ENCODE results near the gene FLRT1. TPM values are rescaled to one million over a fixed set of nuclear protein-coding genes. Genes with fewer than 3 reads are reported as not detected.

Gene FLRT1
- total and polyA plus RNA-seq, 9 donors = 0.13 to 1.2 (median 0.38) TPM

DNA sequence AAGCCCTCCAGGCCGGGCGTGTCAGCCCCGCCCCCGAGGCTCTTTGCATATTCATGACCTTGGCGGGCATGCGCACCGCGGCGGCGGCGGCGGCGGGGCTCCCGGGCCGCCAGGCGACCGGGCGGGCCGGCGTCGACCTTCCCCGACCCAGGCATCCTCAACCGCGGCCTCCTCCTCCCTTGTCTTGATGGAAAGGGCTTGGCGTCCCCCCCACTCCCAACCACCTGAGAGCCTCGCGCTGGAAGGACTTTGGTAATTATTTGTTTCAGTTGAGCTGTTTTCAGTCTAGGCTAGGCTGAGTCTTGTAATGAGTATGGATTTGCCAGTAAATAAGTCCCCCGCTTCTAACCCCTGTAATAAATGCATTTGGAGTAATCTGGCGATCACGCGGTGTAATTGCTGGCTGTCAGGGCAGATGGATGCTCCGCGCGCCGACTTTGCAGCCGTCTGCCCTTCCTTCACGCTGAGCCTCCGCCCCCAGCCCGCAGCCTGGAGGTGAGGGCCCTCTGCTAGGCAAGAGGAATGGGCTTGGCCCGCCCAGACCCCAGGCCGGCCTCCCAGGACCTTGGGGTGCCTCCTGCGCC, 25.2 kb downstream of the FLRT1 start:
- no peaks in the 10 kb centered on the region for H3K27me3 ChIP-seq
- intact Hi-C loops (cut with DNase I) = no loop called here
- H3K4me3 ChIP-seq = peak overlapping the region; percentile 16
- no peaks in the 10 kb centered on the region for H3K4me1 ChIP-seq (ENCODE audit: insufficient read depth)
- no peaks in the 10 kb centered on the region for H3K9me3 ChIP-seq
- no peak for TF ChIP-seq POLR2A (IDR thresholded peaks at IDR 0.05)
- no peak for TF ChIP-seq EP300 (IDR thresholded peaks at IDR 0.05)
- TF ChIP-seq, protein P1, sequence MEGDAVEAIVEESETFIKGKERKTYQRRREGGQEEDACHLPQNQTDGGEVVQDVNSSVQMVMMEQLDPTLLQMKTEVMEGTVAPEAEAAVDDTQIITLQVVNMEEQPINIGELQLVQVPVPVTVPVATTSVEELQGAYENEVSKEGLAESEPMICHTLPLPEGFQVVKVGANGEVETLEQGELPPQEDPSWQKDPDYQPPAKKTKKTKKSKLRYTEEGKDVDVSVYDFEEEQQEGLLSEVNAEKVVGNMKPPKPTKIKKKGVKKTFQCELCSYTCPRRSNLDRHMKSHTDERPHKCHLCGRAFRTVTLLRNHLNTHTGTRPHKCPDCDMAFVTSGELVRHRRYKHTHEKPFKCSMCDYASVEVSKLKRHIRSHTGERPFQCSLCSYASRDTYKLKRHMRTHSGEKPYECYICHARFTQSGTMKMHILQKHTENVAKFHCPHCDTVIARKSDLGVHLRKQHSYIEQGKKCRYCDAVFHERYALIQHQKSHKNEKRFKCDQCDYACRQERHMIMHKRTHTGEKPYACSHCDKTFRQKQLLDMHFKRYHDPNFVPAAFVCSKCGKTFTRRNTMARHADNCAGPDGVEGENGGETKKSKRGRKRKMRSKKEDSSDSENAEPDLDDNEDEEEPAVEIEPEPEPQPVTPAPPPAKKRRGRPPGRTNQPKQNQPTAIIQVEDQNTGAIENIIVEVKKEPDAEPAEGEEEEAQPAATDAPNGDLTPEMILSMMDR (IDR thresholded peaks at IDR 0.05) = no peak
- WGBS, 3 donors = 4 to 6% (median 6%) methylated on average over 41 to 42 of the region's 42 CpGs
- peak in 2 of 5 donors; percentile 49 to 67 for DNase-seq
- H3K36me3 ChIP-seq = no peaks in the 10 kb centered on the region
- H3K27ac ChIP-seq = no peak overlapping the region

DNA sequence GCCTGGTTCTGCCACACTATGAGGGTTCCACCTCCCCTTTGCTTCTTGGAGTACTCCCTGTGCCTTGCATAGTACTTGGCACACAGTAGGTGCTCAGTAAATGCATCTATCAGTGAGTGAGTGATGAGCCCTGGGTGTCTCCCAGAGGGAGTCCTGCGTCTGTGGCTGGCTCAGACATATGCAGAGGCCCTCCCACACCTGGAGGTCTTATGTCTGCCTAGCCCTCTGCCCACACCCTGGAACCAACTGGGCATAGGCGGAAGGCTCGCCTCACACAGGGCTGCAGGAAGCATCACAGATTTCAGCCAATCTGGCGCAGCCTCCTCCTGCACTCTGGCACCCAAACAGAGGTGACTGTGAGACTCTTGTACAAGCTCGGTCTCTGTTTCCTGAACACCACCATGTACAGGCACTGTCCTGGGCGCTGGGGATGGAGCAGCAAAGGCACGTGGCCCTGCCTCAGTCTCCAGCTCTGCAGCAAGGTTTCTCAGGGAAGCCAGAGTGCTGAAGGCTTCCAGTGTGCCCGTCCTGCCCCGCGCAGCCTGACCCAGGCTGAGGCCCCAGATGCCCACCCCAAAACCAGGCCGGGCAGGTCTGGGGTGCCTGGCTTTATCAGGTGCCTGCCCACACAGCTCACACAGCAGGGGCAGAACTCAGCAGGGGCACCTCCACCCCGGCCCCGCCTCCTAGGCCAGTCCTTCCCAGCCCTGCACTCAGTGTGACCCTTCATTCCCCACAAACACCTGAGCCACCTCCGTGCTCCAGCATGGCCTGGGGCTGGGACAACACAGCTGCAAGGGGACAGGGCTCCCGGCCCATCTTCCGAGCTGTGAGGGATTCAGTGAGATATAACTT, 26.7 kb downstream of the FLRT1 start:
- Histone ChIP-seq H3K4me1 (ENCODE audit: insufficient read depth) (no peaks in the 10 kb centered on the region), H3K9me3 (no peaks in the 10 kb centered on the region), H3K4me3 (no peak overlapping the region), H3K36me3 (no peaks in the 10 kb centered on the region), H3K27me3 (no peaks in the 10 kb centered on the region), H3K27ac (no peak overlapping the region)
- intact Hi-C loops (cut with DNase I) = no loop called here
- DNase-seq = no peak
- 87 to 92% (median 92%) methylated on average over 15 to 16 of the region's 16 CpGs for WGBS, 3 donors
- TF ChIP-seq POLR2A (IDR thresholded peaks at IDR 0.05) = no peak
- TF ChIP-seq EP300 (IDR thresholded peaks at IDR 0.05) = no peak
- TF ChIP-seq, protein P1 (IDR thresholded peaks at IDR 0.05) = no peak

DNA sequence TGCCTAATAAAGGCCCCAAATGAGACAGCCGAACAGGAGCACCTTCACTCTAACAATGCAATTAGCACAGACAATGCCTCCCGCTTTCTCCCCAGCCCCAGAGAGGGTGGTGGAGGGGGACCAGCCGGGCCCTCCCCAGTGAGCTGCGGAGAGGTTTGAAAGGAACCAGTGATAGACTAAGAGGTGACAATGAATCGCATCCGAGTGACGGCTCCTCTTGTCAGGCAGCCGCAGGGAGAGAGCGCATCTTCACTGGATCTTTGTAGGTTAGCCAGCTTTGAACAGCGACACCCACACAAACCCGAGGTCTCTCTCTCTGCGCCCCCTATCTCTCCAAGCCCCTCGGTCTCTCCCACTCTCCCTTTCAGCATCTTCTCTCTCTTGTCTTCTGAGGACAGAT, 28.0 kb downstream of the FLRT1 start:
- intact Hi-C loops (cut with DNase I) = no loop called here
- TF ChIP-seq, protein P1 (IDR thresholded peaks at IDR 0.05) = no peak
- TF ChIP-seq POLR2A (IDR thresholded peaks at IDR 0.05) (no peak), EP300 (IDR thresholded peaks at IDR 0.05) (no peak)
- H3K36me3 ChIP-seq = no peaks in the 10 kb centered on the region
- H3K4me3 ChIP-seq = no peak overlapping the region
- no peak overlapping the region for H3K27ac ChIP-seq
- WGBS, 3 donors = 87 to 88% (median 87%) methylated on average over 13 of the region's 13 CpGs
- no peaks in the 10 kb centered on the region for H3K4me1 ChIP-seq (ENCODE audit: insufficient read depth)
- H3K9me3 ChIP-seq = no peaks in the 10 kb centered on the region
- DNase-seq = no peak
- H3K27me3 ChIP-seq = no peaks in the 10 kb centered on the region

DNA sequence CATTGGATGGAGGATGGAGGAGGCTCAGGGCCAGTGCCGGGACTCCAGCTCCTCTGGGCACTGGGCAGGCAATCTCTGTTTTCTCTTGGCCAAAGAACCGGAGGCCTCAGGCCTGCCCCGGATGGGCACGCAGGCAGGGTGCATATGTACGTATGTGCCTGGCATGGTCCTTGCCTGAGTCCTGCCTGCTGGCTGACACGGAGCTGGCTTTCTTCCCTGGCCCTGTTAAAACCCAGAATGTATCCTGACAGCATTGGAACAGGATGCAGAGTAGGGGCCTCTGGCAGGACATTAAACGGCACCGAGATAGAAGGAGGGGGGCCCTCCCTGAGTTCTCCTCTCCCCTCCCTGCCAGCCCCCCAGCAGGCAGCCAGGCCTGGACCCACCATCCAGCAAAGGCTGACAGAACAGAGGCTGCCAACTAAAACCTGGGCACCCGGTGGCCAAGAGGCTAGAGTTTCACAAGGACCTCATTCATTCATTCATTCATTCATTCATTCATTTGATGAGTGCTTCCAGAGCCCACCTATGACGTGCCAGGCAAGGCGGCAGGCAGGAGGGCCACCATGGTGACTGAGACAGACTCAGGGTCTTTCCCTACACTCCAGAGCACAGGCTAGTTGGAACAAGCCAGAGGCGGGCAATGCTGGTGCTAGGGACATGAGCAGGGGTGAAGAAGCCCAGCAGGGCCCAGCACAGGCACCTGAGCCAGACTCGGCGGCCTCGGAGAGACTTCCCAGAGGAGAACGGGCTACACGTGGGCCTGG, 28.8 kb downstream of the FLRT1 start:
- no peaks in the 10 kb centered on the region for H3K27me3 ChIP-seq
- no peak overlapping the region for H3K27ac ChIP-seq
- no peaks in the 10 kb centered on the region for H3K9me3 ChIP-seq
- no peak overlapping the region for H3K4me3 ChIP-seq
- H3K4me1 ChIP-seq (ENCODE audit: insufficient read depth) = no peaks in the 10 kb centered on the region
- 75 to 88% (median 85%) methylated on average over 17 of the region's 17 CpGs for WGBS, 3 donors
- DNase-seq = no peak
- TF ChIP-seq, protein P1 (IDR thresholded peaks at IDR 0.05) = no peak
- no peak for TF ChIP-seq EP300 (IDR thresholded peaks at IDR 0.05)
- TF ChIP-seq POLR2A (IDR thresholded peaks at IDR 0.05) = no peak
- intact Hi-C loops (cut with DNase I) = no loop called here
- no peaks in the 10 kb centered on the region for H3K36me3 ChIP-seq

Measured in ovary (tissue), 9 donors.